Activated CD4-positive, alpha-beta T cell treated with anti-CD3 and anti-CD28 coated beads, Interleukin-2, Interleukin-6, amounts not matched to agents 100 ng/mL and 50 ng/mL, durations not matched to agents 16 hours and 8 hours (primary cell): ENCODE data around the gene EDC4.
A peak's percentile ranks its signal among the peaks of the same experiment; 100 is the strongest.
"Not testable (repeated sequence)": the region's sequence is repeated elsewhere in the genome, so short reads cannot be mapped to it uniquely, and the experiment has no call there.

Experiments
- DNase-seq: peaks from one replicate; pipeline ENCODE4 v3.0.0-alpha.2; 2020

The EDC4 gene

GRCh38 chr16:67914758-67915495, 42.1 kb downstream of the EDC4 start:
- no peak for DNase-seq

GRCh38 chr16:67915496-67915769, 42.6 kb downstream of the EDC4 start:
- DNase-seq: not testable (repeated sequence)

- DNase-seq: no peak
Measured at GRCh38 chr16:67915831-67916723, 43.2 kb downstream of the EDC4 start.

GRCh38 chr16:67917140-67917851, 44.4 kb downstream of the EDC4 start:
- no peak for DNase-seq

GRCh38 chr16:67917852-67918236, 45.0 kb downstream of the EDC4 start:
- DNase-seq: peak; percentile 85

- DNase-seq: no peak
Measured at GRCh38 chr16:67919622-67920221, 46.9 kb downstream of the EDC4 start.

GRCh38 chr16:67922221-67922620, 49.4 kb downstream of the EDC4 start:
- no peak for DNase-seq

- DNase-seq: no peak
Measured at GRCh38 chr16:67922740-67923139, 49.9 kb downstream of the EDC4 start.

- DNase-seq: no peak
Measured at GRCh38 chr16:67923414-67924116, 50.7 kb downstream of the EDC4 start.

GRCh38 chr16:67924140-67924906, 51.5 kb downstream of the EDC4 start:
- DNase-seq: no peak

GRCh38 chr16:67926181-67926750, 53.4 kb downstream of the EDC4 start:
- DNase-seq: no peak

GRCh38 chr16:67927131-67927941, 54.5 kb downstream of the EDC4 start:
- no peak for DNase-seq

- no peak for DNase-seq
Measured at GRCh38 chr16:67928147-67928546, 55.3 kb downstream of the EDC4 start.

- DNase-seq: peak; percentile 87
Measured at GRCh38 chr16:67928561-67929364, 55.9 kb downstream of the EDC4 start.

GRCh38 chr16:67930191-67930590, 57.3 kb downstream of the EDC4 start:
- no peak for DNase-seq

- no peak for DNase-seq
Measured at GRCh38 chr16:67930678-67931211, 57.9 kb downstream of the EDC4 start.
